Endodermal cell (in vitro differentiated cells): Measurements from ENCODE around the gene EFCAB8. TPM values are rescaled to one million over a fixed set of nuclear protein-coding genes. Genes with fewer than 3 reads are reported as not detected.
"Not testable (repeated sequence)": the region's sequence is repeated elsewhere in the genome, so short reads cannot be mapped to it uniquely, and the experiment has no call there.

ENCODE experiments used
- DNase-seq: peaks from one replicate; pipeline ENCODE4 v3.0.0-alpha.2; 2017
- H3K27ac ChIP-seq: 2 replicates; pipeline ENCODE4 v1.5.1; 2013; ENCODE audit warnings: mild to moderate bottlenecking, low read depth, low read length, moderate library complexity
- H3K27me3 ChIP-seq: 2 replicates; pipeline ENCODE4 v1.6.1; 2013; ENCODE audit warnings: mild to moderate bottlenecking, low read length, moderate library complexity; ENCODE audit not compliant: insufficient read depth, control insufficient read depth, poor library complexity, severe bottlenecking
- H3K36me3 ChIP-seq: 2 replicates; pipeline ENCODE4 v1.7.0; 2013; ENCODE audit warnings: mild to moderate bottlenecking, low read length, moderate library complexity; ENCODE audit not compliant: control insufficient read depth, insufficient read depth
- H3K4me1 ChIP-seq: one replicate; pipeline ENCODE4 v1.7.0; 2013; ENCODE audit warnings: low read length; ENCODE audit not compliant: control insufficient read depth, insufficient read depth
- H3K4me3 ChIP-seq: 2 replicates; pipeline ENCODE4 v1.5.1; 2013; ENCODE audit warnings: mild to moderate bottlenecking, low read length, moderate library complexity
- H3K9ac ChIP-seq: 2 replicates; pipeline ENCODE4 v1.6.1; 2013; ENCODE audit warnings: mild to moderate bottlenecking, low read length, moderate library complexity; ENCODE audit not compliant: poor library complexity, severe bottlenecking; ENCODE audit errors: extremely low read depth
- H3K9me3 ChIP-seq: 2 replicates; pipeline ENCODE4 v1.6.1; 2013; ENCODE audit warnings: mild to moderate bottlenecking, low read length, moderate library complexity; ENCODE audit not compliant: control insufficient read depth
- H3K27ac Mint-ChIP-seq: 2 replicates; pipeline ENCODE4 v1.8.0; 2020; ENCODE audit warnings: mixed read lengths
- H3K27me3 Mint-ChIP-seq: 2 replicates; pipeline ENCODE4 v1.8.0; 2021; ENCODE audit warnings: mild to moderate bottlenecking, mixed read lengths; ENCODE audit not compliant: insufficient read depth
- H3K36me3 Mint-ChIP-seq: 2 replicates; pipeline ENCODE4 v1.8.0; 2020; ENCODE audit warnings: low read depth, mixed read lengths
- H3K4me1 Mint-ChIP-seq: 2 replicates; pipeline ENCODE4 v1.8.0; 2020; ENCODE audit warnings: mixed read lengths
- H3K4me3 Mint-ChIP-seq: 2 replicates; pipeline ENCODE4 v1.8.0; 2020; ENCODE audit warnings: mild to moderate bottlenecking, moderate library complexity, mixed read lengths
- H3K9me3 Mint-ChIP-seq: 2 replicates; pipeline ENCODE4 v1.8.0; 2020; ENCODE audit warnings: mild to moderate bottlenecking, mixed read lengths
- CTCF ChIP-seq: fragments of 200-600 bp; sonication (generic); conservative IDR thresholded peaks from 2 replicates; pipeline ENCODE4 v1.5.0; 2021; ENCODE audit warnings: antibody characterized with exemption, mild to moderate bottlenecking
- WGBS, 2 experiments: methylation state at CpG; one replicate each; pipeline versions ENCODE4 v1.1.5 to v1.1.7; 2013; ENCODE audit warnings: missing lambda C conversion rate in 2 of 2, mixed read lengths in 1 of 2; ENCODE audit not compliant: insufficient coverage in 1 of 2, insufficient read length in 1 of 2; 5-methylcytosine and 5-hydroxymethylcytosine counted together
- total RNA-seq, 2 donors: library from RNA; stranded (reverse); fragmentation: NEBNext Ultra II Directional in 1 of 2; extraction: Animal tissue kit (Norgen Biotek cat#: 25700) in 1 of 2; gene quantifications; 2 replicates in 1 of 2; 3 replicates in 1 of 2; pipeline ENCODE4 v1.2.1, GENCODE V29; 2021

EFCAB8 gene
- total RNA-seq, 2 donors from 2014 or later = 0.44 to 1.0 TPM

GRCh38 chr20:32898729-32899128 is 40.0 kb downstream of the EFCAB8 start:
- Mint-ChIP-seq H3K27ac (no peak overlapping the region), H3K27me3 (no peaks in the 10 kb centered on the region)

GRCh38 chr20:32902456-32903420 is 44.0 kb downstream of the EFCAB8 start:
- Histone ChIP-seq H3K27me3 (no peaks in the 10 kb centered on the region), H3K4me1 (no peaks in the 10 kb centered on the region), H3K9ac (no peak overlapping the region), H3K9me3 (no peaks in the 10 kb centered on the region), H3K4me3 (no peak overlapping the region), H3K36me3 (no peaks in the 10 kb centered on the region), H3K27ac (no peak overlapping the region)
- TF ChIP-seq CTCF = peak; percentile 100
- H3K4me3 Mint-ChIP-seq = no peak overlapping the region
- H3K36me3 Mint-ChIP-seq = no peaks in the 10 kb centered on the region
- peak overlapping the region; percentile 1 for H3K27ac Mint-ChIP-seq
- peak; percentile 81 for DNase-seq
- H3K4me1 Mint-ChIP-seq = no peaks in the 10 kb centered on the region
- 75% methylated on average over 18 to 25 of the region's 25 CpGs for WGBS, 2 experiments
- no peaks in the 10 kb centered on the region for H3K9me3 Mint-ChIP-seq
- no peaks in the 10 kb centered on the region for H3K27me3 Mint-ChIP-seq

More at GRCh38 chr20:32898729-32899128, 40.0 kb downstream of the EFCAB8 start:
- WGBS, 2 experiments = 100% methylated on average over 5 of the region's 6 CpGs; no CpG with 5 or more reads in 1 of the 2 experiments
- no peak for DNase-seq
- H3K36me3 Mint-ChIP-seq = no peaks in the 10 kb centered on the region
- H3K27ac ChIP-seq = no peak overlapping the region
- peaks cover 6% of the 10 kb centered on the region for H3K4me1 Mint-ChIP-seq
- TF ChIP-seq CTCF = no peak
- H3K9ac ChIP-seq = no peak overlapping the region
- no peak overlapping the region for H3K4me3 ChIP-seq
- H3K9me3 ChIP-seq = no peaks in the 10 kb centered on the region
- no peaks in the 10 kb centered on the region for H3K27me3 ChIP-seq
- no peak overlapping the region for H3K4me3 Mint-ChIP-seq
- peaks cover 3% of the 10 kb centered on the region for H3K4me1 ChIP-seq
- H3K36me3 ChIP-seq = no peaks in the 10 kb centered on the region
- no peaks in the 10 kb centered on the region for H3K9me3 Mint-ChIP-seq

- Histone ChIP-seq H3K4me3 (no peak overlapping the region), H3K36me3 (no peaks in the 10 kb centered on the region), H3K4me1 (no peaks in the 10 kb centered on the region), H3K27me3 (no peaks in the 10 kb centered on the region), H3K9ac (no peak overlapping the region), H3K27ac (no peak overlapping the region), H3K9me3 (no peaks in the 10 kb centered on the region)
- H3K9me3 Mint-ChIP-seq = no peaks in the 10 kb centered on the region
- H3K4me1 Mint-ChIP-seq = peaks cover 2% of the 10 kb centered on the region
- H3K36me3 Mint-ChIP-seq = no peaks in the 10 kb centered on the region
- H3K4me3 Mint-ChIP-seq = no peak overlapping the region
- H3K27ac Mint-ChIP-seq = no peak overlapping the region
- no peaks in the 10 kb centered on the region for H3K27me3 Mint-ChIP-seq
- no peak for TF ChIP-seq CTCF
- 89 to 96% methylated on average over 3 to 5 of the region's 5 CpGs for WGBS, 2 experiments
- DNase-seq = no peak
Observed at GRCh38 chr20:32903666-32904175, 45.0 kb downstream of the EFCAB8 start.

- H3K27me3 ChIP-seq, H3K36me3 Mint-ChIP-seq, DNase-seq, H3K9me3 Mint-ChIP-seq, H3K9ac ChIP-seq, H3K27ac ChIP-seq, H3K4me1 ChIP-seq, H3K4me1 Mint-ChIP-seq, H3K4me3 Mint-ChIP-seq, H3K27me3 Mint-ChIP-seq, H3K36me3 ChIP-seq, H3K9me3 ChIP-seq, H3K4me3 ChIP-seq: not testable (repeated sequence)
- peak overlapping the region; percentile 50 for H3K27ac Mint-ChIP-seq
- 95 to 97% methylated on average over 5 to 7 of the region's 7 CpGs for WGBS, 2 experiments
Observed at GRCh38 chr20:32904678-32905077, 46.0 kb downstream of the EFCAB8 start.
